Endothelial cell of umbilical vein (primary cell): ENCODE results near the gene ZSCAN5A. TPM values are rescaled to one million over a fixed set of nuclear protein-coding genes. Genes with fewer than 3 reads are reported as not detected.

Experiments
- BruUV-seq: library from RNA; stranded (reverse); fragments of 400-500 nt; replicated peaks from 2 replicates; lab custom pipeline; 2021; lab: Mats Ljungman, UMichigan
- CTCF ChIA-PET: fragments of 300-600, 350-600 bp; sonication (Branson Sonifier 250); formaldehyde crosslinking; loops from one replicate; lab custom pipeline; 2021; ENCODE audit warnings: antibody characterized with exemption, inconsistent platforms; lab: Charles Lee
- POLR2A ChIA-PET: fragments of 300-600, 350-600 bp; sonication (Branson Sonifier 250); formaldehyde crosslinking; loops from one replicate; lab custom pipeline; 2021; ENCODE audit warnings: antibody characterized with exemption, inconsistent platforms; lab: Charles Lee
- DNase-seq: peaks from one replicate; pipeline ENCODE4 v3.0.0-alpha.2; 2011; ENCODE audit warnings: low read depth, low spot score
- FAIRE-seq: peaks from 2 replicates; lab custom pipeline; 2011; peaks lifted over from hg19 to GRCh38; lab: Jason Lieb, UNC
- H2AFZ ChIP-seq: 2 replicates; pipeline ENCODE4 v1.6.0; 2012; ENCODE audit warnings: low read depth, low read length, control low read depth, inconsistent platforms
- H3K27ac ChIP-seq: 2 replicates; pipeline ENCODE4 v1.5.1; 2011; ENCODE audit warnings: low read depth, mild to moderate bottlenecking, control low read depth, low read length, moderate library complexity; ENCODE audit not compliant: insufficient read depth
- H3K27me3 ChIP-seq, 2 experiments: 2 replicates each; pipeline versions ENCODE4 v1.6.0 to v1.6.1; 2011; ENCODE audit warnings: low read length in 2 of 2, mixed read lengths in 1 of 2; ENCODE audit not compliant: control insufficient read depth in 2 of 2, insufficient read depth in 2 of 2
- H3K36me3 ChIP-seq, 2 experiments: 2 replicates in 1 of 2; 3 replicates in 1 of 2; pipeline ENCODE4 v1.5.1; 2011; ENCODE audit warnings: low read length in 2 of 2, mild to moderate bottlenecking in 1 of 2, moderate library complexity in 1 of 2; ENCODE audit not compliant: control insufficient read depth in 2 of 2, insufficient read depth in 2 of 2; ENCODE audit errors: extremely low read depth in 1 of 2
- H3K4me1 ChIP-seq: 3 replicates; pipeline ENCODE4 v1.5.1; 2011; ENCODE audit warnings: mild to moderate bottlenecking, low read length; ENCODE audit not compliant: control insufficient read depth, insufficient read depth; ENCODE audit errors: extremely low read depth
- H3K4me2 ChIP-seq: 2 replicates; pipeline ENCODE4 v1.6.1; 2011; ENCODE audit warnings: low read length, control low read depth, mixed read lengths; ENCODE audit not compliant: insufficient read depth
- H3K4me3 ChIP-seq, 3 experiments: fragments of 200-600 bp in 1 of 3; sonication (generic), shearing (Covaris generic) in 1 of 3; replicated peaks in 1 of 3; 2 replicates each; pipeline ENCODE4 v1.5.1; 2011 to 2016; ENCODE audit warnings: control low read depth in 3 of 3, low read length in 3 of 3, mild to moderate bottlenecking in 2 of 3, inconsistent platforms in 1 of 3, low read depth in 1 of 3, moderate library complexity in 1 of 3; ENCODE audit not compliant: insufficient read depth in 1 of 3
- H3K79me2 ChIP-seq: 2 replicates; pipeline ENCODE4 v1.6.0; 2012; ENCODE audit warnings: low read length, inconsistent platforms; ENCODE audit not compliant: control insufficient read depth, insufficient read depth
- H3K9ac ChIP-seq: replicated peaks from 2 replicates; pipeline ENCODE3; 2011; ENCODE audit warnings: low read length, control low read depth; ENCODE audit not compliant: insufficient read depth; ENCODE audit errors: extremely low read depth
- H3K9me1 ChIP-seq: replicated peaks from 3 replicates; pipeline ENCODE4 v1.6.0; 2011; ENCODE audit warnings: mild to moderate bottlenecking, low read length; ENCODE audit not compliant: control insufficient read depth, insufficient read depth; ENCODE audit errors: extremely low read depth
- H3K9me3 ChIP-seq: replicated peaks from 2 replicates; pipeline ENCODE4 v1.5.1; 2012; ENCODE audit warnings: low read length, inconsistent platforms; ENCODE audit not compliant: control insufficient read depth, insufficient read depth
- H4K20me1 ChIP-seq: replicated peaks from 2 replicates; pipeline ENCODE3; 2011; ENCODE audit warnings: mild to moderate bottlenecking, low read length; ENCODE audit not compliant: control insufficient read depth, insufficient read depth; ENCODE audit errors: extremely low read depth
- CTCF ChIP-seq, 2 donors: IDR thresholded peaks; 1 replicate in 1 of 2; 2 replicates in 1 of 2; pipeline ENCODE4 v1.5.1; 2011; ENCODE audit warnings: low read length in 2 of 2, mild to moderate bottlenecking in 2 of 2, moderate library complexity in 2 of 2, control low read depth in 1 of 2, inconsistent platforms in 1 of 2, low read depth in 1 of 2; ENCODE audit not compliant: insufficient read depth in 1 of 2; ENCODE audit errors: extremely low read depth in 1 of 2
- EZH2 ChIP-seq: IDR thresholded peaks from 2 replicates; pipeline ENCODE4 v1.6.1; 2012; ENCODE audit warnings: borderline replicate concordance, low read depth, mild to moderate bottlenecking, moderate library complexity, low read length, inconsistent platforms; ENCODE audit not compliant: severe bottlenecking
- FOS ChIP-seq: IDR thresholded peaks from 2 replicates; pipeline ENCODE4 v1.6.1; 2011; ENCODE audit warnings: mild to moderate bottlenecking, low read length, moderate library complexity, borderline replicate concordance; ENCODE audit not compliant: insufficient read depth
- GATA2 ChIP-seq: IDR thresholded peaks from 2 replicates; pipeline ENCODE4 v1.7.0; 2011; ENCODE audit warnings: low read depth, mild to moderate bottlenecking, moderate library complexity, mixed read lengths, low read length; ENCODE audit not compliant: insufficient read length, insufficient read depth
- JUN ChIP-seq: IDR thresholded peaks from 2 replicates; pipeline ENCODE4 v1.6.1; 2011; ENCODE audit warnings: borderline replicate concordance, low read depth; ENCODE audit not compliant: insufficient read length, insufficient read depth
- MAX ChIP-seq: IDR thresholded peaks from 2 replicates; pipeline ENCODE4 v1.6.1; 2011; ENCODE audit not compliant: insufficient read depth, insufficient read length
- MYC ChIP-seq: IDR thresholded peaks from one replicate; pipeline ENCODE4 v1.6.1; 2011; ENCODE audit warnings: mild to moderate bottlenecking, low read depth, low read length
- POLR2A ChIP-seq: IDR thresholded peaks from 2 replicates; pipeline ENCODE4 v1.6.1; 2012; ENCODE audit warnings: low read depth, mild to moderate bottlenecking, control low read depth, low read length
- POLR2AphosphoS5 ChIP-seq: IDR thresholded peaks from 2 replicates; pipeline ENCODE4 v1.6.1; 2012; ENCODE audit warnings: low read depth, mild to moderate bottlenecking, control low read depth, low read length, moderate library complexity; ENCODE audit not compliant: insufficient read depth
- dilution Hi-C: fragments of 300-500 bp; cut with MboI; formaldehyde crosslinking; loops from one replicate; pipeline ENCODE4 v1.15.0; 2019; ENCODE audit warnings: low sequenced_read_pairs; ENCODE audit not compliant: extremely low pct_ligation_motif_present
- intact Hi-C: fragments of 100-400 bp; cut with micrococcal nuclease; formaldehyde crosslinking; loops from one replicate; pipeline ENCODE4 v1.10.0; 2022
- polyA plus RNA-seq, 4 experiments: library from polyadenylated mRNA; depleted of rRNA in 3 of 4; stranded (reverse) in 3 of 4; unstranded in 1 of 4; fragments of >200 nt; gene quantifications; 2 replicates each; pipeline versions ENCODE4 v1.2.1 to v1.2.3, GENCODE V29; 2011 to 2012; ENCODE audit warnings: missing spikeins in 1 of 4
- total RNA-seq: library from RNA; stranded (reverse); gene quantifications from 2 replicates; pipeline ENCODE4 v1.2.3, GENCODE V29; 2021

ZSCAN5A gene
- total and polyA plus RNA-seq, 2 donors (not counting 3 experiments of a cell fraction or from before 2014, with no cell fraction given), result 5.1 to 12.2 TPM

GRCh38 chr19:56332695-56333094 is 18.1 kb upstream of the ZSCAN5A start:
- no peaks in the 10 kb centered on the region for H3K4me1 ChIP-seq
- dilution Hi-C loops (no loop called here), intact Hi-C loops (loop anchor here (1.0 to 10.0 kb wide), 6 partner anchors 79 to 628 kb away; no protein-coding TSS in a partner anchor)
- H3K9me1 ChIP-seq, result no peaks in the 10 kb centered on the region
- no peak overlapping the region for H2AFZ ChIP-seq
- H3K36me3 ChIP-seq, result no peaks in the 10 kb centered on the region
- no peak overlapping the region for H3K9ac ChIP-seq
- no peak overlapping the region for H3K4me3 ChIP-seq
- no peak overlapping the region for H3K27ac ChIP-seq
- H4K20me1 ChIP-seq, result no peaks in the 10 kb centered on the region
- no peak for FAIRE-seq
- H3K9me3 ChIP-seq, result no peaks in the 10 kb centered on the region
- DNase-seq, result no peak
- peaks cover 0 to 1% of the 10 kb centered on the region in 2 experiments for H3K27me3 ChIP-seq
- TF ChIP-seq GATA2, result no peak
- TF ChIP-seq POLR2AphosphoS5, result no peak
- TF ChIP-seq MYC, result no peak
- TF ChIP-seq JUN, result no peak
- no peak for TF ChIP-seq EZH2
- no peak for TF ChIP-seq CTCF (IDR thresholded peaks at IDR 0.05; ENCODE audit: extremely low read depth in 1 of 2, insufficient read depth in 1 of 2, low read depth in 1 of 2, low read length in 2 of 2)
- no peak for TF ChIP-seq POLR2A
- TF ChIP-seq FOS, result no peak
- no peak for TF ChIP-seq MAX
- BruUV-seq, result no TSS peak
- CTCF ChIA-PET, result interaction anchor here (0.7 to 8.6 kb wide), 28 partner anchors 11 to 766 kb away, joined by 3 to 761 read pairs (median 10); partner anchors contain the start of genes GALP, ZNF583 and ZSCAN5A
- POLR2A ChIA-PET, result no interaction called here
- no peak overlapping the region for H3K4me2 ChIP-seq
- H3K79me2 ChIP-seq, result no peaks in the 10 kb centered on the region
